Bronchial epithelial cell (primary cell): ENCODE data around the gene DHDH. TPM values are rescaled to one million over a fixed set of nuclear protein-coding genes. Genes with fewer than 3 reads are reported as not detected.

Experiments
- DNase-seq: peaks from one replicate; pipeline ENCODE4 v3.0.0-alpha.2; 2010; ENCODE audit warnings: low read depth
- FAIRE-seq: peaks from 2 replicates; lab custom pipeline; 2011; peaks lifted over from hg19 to GRCh38; lab: Jason Lieb, UNC
- H3K27me3 ChIP-seq: 2 replicates; pipeline ENCODE4 v1.5.1; 2011; ENCODE audit warnings: low read length; ENCODE audit not compliant: control insufficient read depth, insufficient read depth
- H3K36me3 ChIP-seq: 2 replicates; pipeline ENCODE4 v1.5.1; 2011; ENCODE audit warnings: low read length; ENCODE audit not compliant: control insufficient read depth, insufficient read depth
- H3K4me3 ChIP-seq: 2 replicates; pipeline ENCODE4 v1.5.1; 2011; ENCODE audit warnings: mild to moderate bottlenecking, low read depth, low read length, control low read depth
- total RNA-seq: library from RNA; depleted of rRNA; stranded (reverse); fragments of >200 nt; gene quantifications from 2 replicates; pipeline ENCODE4 v1.2.1, GENCODE V29; 2014
- TF ChIP-seq, protein P1 (sequence below): IDR thresholded peaks from 2 replicates; pipeline ENCODE4 v1.5.1; 2011; ENCODE audit warnings: mild to moderate bottlenecking, moderate library complexity, low read length, control low read depth, inconsistent platforms; ENCODE audit not compliant: insufficient read depth, severe bottlenecking

The DHDH gene
- total RNA-seq, 1 donor from 2014 or later, result 10.8 TPM

DNA sequence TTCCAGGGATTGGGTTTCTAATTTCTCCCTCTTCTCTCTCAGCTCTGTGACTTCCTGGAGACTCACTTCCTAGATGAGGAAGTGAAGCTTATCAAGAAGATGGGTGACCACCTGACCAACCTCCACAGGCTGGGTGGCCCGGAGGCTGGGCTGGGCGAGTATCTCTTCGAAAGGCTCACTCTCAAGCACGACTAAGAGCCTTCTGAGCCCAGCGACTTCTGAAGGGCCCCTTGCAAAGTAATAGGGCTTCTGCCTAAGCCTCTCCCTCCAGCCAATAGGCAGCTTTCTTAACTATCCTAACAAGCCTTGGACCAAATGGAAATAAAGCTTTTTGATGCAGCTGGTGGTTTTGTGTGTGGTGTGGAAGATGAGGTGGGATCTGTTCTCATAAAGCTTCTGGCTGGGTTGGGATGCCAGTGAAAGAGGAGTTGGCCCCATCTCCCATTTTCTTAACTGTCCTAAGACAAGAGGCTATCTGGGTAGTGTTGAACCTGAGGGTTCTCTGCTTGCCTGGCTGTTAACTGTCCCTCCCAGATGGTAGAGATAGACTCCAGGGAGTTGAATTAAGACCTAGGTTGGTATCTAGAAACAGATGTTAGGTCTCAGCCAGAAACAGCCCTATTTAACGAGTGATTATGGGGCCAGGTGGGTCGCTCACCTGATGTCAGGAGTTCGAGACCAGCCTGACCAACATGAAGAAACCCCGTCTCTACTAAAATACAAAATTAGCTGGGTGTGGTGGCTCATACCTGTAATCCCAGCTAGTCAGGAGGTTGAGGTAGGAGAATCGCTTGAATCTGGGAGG is 33.2 kb downstream of the DHDH start:
- Histone ChIP-seq H3K27me3 (no peaks in the 10 kb centered on the region), H3K36me3 (peaks cover 13% of the 10 kb centered on the region), H3K4me3 (peak overlapping the region; percentile 85)
- TF ChIP-seq, protein P1, sequence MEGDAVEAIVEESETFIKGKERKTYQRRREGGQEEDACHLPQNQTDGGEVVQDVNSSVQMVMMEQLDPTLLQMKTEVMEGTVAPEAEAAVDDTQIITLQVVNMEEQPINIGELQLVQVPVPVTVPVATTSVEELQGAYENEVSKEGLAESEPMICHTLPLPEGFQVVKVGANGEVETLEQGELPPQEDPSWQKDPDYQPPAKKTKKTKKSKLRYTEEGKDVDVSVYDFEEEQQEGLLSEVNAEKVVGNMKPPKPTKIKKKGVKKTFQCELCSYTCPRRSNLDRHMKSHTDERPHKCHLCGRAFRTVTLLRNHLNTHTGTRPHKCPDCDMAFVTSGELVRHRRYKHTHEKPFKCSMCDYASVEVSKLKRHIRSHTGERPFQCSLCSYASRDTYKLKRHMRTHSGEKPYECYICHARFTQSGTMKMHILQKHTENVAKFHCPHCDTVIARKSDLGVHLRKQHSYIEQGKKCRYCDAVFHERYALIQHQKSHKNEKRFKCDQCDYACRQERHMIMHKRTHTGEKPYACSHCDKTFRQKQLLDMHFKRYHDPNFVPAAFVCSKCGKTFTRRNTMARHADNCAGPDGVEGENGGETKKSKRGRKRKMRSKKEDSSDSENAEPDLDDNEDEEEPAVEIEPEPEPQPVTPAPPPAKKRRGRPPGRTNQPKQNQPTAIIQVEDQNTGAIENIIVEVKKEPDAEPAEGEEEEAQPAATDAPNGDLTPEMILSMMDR, result no peak
- FAIRE-seq (no peak), DNase-seq (no peak)

DNA sequence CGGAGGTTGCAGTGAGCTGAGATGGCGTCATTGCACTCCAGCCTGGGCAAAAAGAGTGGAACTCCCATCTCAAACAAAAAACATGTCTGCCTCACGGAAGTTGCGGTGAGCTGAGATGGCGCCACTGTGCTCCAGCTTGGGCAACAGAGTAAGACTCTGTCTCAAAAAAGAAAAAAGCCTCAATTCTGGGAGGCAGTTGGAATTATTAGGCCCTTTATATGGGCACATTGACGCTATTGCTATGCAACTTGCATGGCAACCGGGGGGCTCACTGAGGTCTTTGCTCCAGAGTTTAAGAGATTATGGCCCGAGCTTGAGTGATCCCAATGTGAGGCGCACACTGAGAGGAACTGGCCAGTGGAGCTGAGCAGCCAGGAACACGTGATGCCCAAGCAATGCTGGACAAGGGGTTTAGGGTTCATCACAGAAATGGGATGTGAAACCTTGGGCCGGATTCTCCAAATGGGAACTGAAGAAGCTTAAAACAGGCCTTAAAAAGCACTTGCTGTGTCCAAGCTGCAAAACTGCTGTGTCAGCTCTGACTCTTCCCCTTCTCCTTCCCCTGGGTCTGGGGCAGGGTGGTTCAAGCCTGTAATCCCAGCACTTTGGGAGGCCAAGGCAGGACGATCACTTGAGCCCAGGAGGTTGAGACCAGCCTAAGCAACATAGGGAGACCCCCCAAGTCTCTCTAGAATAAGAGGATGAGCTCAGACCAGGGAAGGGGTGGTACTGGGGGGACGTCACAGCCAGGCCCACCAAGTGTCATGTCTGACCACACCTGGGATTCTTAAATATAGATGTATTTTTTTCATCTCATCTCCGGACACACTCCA is 34.1 kb downstream of the DHDH start:
- Histone ChIP-seq H3K36me3 (peaks cover 13% of the 10 kb centered on the region), H3K27me3 (no peaks in the 10 kb centered on the region), H3K4me3 (no peak overlapping the region)
- TF ChIP-seq, protein P1, result no peak
- DNase-seq (peak; percentile 29), FAIRE-seq (no peak)

GRCh38 chr19:48968179-48968661 is 34.7 kb downstream of the DHDH start:
- Histone ChIP-seq H3K27me3 (no peaks in the 10 kb centered on the region), H3K36me3 (peaks cover 13% of the 10 kb centered on the region), H3K4me3 (no peak overlapping the region)
- no peak for FAIRE-seq
- TF ChIP-seq, protein P1, result no peak
- no peak for DNase-seq

GRCh38 chr19:48968813-48969218 is 35.3 kb downstream of the DHDH start:
- no peak for DNase-seq
- H3K27me3 ChIP-seq, result no peaks in the 10 kb centered on the region
- no peak for FAIRE-seq
- H3K36me3 ChIP-seq, result peaks cover 15% of the 10 kb centered on the region
- TF ChIP-seq, protein P1, result no peak
- no peak overlapping the region for H3K4me3 ChIP-seq

DNA sequence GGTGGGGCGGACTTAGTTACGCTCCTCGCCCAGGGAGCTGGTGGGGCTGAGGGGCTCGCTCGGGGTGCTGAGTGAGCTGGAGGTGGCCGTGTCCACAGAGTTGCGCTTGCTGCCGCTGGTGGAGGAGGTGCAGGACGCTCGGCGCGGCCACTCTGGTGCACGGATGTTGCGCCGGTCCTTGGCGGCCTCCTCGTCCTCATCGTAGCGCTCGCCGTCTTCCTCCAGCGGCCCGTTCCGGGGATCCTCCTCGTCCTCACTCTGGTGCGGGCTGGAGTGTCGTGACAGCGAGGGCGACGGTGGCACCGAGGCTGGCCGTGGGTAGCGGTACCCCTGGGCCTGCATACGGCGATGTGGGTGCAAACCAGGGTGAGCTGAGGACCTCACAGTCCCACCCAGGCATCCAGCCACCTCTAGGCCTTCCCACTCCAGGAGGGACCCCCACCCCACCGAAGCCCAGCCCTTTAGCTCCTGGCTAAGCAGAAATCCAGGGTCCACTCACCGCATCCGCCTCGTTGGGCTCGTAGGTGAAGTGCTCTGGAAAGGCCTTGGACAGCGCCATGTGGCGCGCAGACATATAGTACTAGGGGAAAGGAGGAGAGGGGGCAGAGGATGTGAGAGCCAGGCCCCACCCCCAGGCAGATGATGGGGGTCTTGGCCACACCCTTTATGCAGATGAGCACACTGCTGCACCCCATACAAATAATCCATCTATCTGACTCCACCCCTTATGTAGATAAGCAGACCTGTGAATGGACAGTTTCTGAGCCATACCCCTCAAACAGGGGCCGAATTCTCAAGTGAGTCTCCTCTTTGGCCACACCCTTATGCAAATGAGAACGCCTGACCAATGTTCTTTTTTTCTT is 36.0 kb downstream of the DHDH start:
- Histone ChIP-seq H3K4me3 (no peak overlapping the region), H3K36me3 (peaks cover 22% of the 10 kb centered on the region), H3K27me3 (no peaks in the 10 kb centered on the region)
- peak; percentile 26 for DNase-seq
- TF ChIP-seq, protein P1, result no peak
- FAIRE-seq, result no peak
